SK-N-SH (cell line): ENCODE results near the gene KLF12.

Source experiments
- CTCF ChIP-seq: fragments of 200-600 bp; sonication (generic); IDR thresholded peaks from 2 replicates; pipeline ENCODE4 v1.6.1; 2017; ENCODE audit warnings: antibody characterized with exemption, mild to moderate bottlenecking, moderate library complexity
- RFX5 ChIP-seq: IDR thresholded peaks from 2 replicates; pipeline ENCODE4 v1.6.1; 2012; ENCODE audit warnings: mild to moderate bottlenecking, improper control_type of control experiment, low read length
- ZBTB33 ChIP-seq: IDR thresholded peaks from 2 replicates; pipeline ENCODE4 v1.4.0; 2012; ENCODE audit warnings: low read depth, borderline replicate concordance

DNA sequence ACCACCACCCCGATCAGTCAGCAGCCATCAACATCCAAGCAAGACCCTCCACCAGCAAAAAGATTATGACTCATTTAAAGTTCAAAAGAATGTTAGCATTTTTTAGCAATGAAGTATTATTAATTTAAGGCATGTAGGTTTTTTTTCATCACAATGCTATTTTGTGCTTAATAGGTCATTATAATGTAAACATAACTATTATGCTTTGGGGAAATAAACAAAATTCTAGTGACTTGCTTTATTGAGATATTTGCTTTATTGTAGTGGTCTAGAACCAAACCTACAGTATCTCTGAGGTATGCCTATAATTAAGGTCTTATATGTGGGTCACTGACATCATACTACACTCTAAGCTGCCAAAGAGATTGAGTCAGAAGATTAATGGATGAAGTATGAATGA lies 20.0 kb downstream of the KLF12 start:
- no peak for TF ChIP-seq ZBTB33
- no peak for TF ChIP-seq CTCF
- no peak for TF ChIP-seq RFX5
